Measurements from ENCODE around the gene ERBIN.

DNA sequence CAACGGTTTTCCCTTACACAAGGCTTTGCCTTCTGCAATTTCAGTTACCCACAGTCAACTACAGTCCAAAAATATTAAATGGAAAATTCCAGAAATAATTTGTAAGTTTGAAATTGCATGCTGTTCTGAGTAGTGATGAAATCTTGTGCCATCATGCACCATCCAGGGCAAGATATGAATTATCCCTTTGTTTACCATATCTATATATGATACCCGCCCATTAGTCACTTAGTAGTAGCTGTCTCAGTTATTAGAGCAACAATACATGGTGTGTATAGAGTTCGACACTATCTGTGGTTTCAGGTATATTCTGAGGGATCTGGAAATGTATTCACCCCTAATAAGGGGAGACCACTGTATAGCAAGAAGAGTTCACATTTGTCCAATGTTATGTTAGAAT lies 29.4 kb downstream of the ERBIN start:
- TF ChIP-seq, protein P1, sequence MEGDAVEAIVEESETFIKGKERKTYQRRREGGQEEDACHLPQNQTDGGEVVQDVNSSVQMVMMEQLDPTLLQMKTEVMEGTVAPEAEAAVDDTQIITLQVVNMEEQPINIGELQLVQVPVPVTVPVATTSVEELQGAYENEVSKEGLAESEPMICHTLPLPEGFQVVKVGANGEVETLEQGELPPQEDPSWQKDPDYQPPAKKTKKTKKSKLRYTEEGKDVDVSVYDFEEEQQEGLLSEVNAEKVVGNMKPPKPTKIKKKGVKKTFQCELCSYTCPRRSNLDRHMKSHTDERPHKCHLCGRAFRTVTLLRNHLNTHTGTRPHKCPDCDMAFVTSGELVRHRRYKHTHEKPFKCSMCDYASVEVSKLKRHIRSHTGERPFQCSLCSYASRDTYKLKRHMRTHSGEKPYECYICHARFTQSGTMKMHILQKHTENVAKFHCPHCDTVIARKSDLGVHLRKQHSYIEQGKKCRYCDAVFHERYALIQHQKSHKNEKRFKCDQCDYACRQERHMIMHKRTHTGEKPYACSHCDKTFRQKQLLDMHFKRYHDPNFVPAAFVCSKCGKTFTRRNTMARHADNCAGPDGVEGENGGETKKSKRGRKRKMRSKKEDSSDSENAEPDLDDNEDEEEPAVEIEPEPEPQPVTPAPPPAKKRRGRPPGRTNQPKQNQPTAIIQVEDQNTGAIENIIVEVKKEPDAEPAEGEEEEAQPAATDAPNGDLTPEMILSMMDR (IDR thresholded peaks at IDR 0.05), result no peak
- no peak for TF ChIP-seq POLR2A (IDR thresholded peaks at IDR 0.05)
